GM12891 (cell line): ENCODE results near the gene HELZ2.

ENCODE experiments used
- POLR2A ChIP-seq: IDR thresholded peaks from 2 replicates; pipeline ENCODE4 v1.6.1; 2011; ENCODE audit warnings: low read depth, low read length, control low read depth
- POLR2AphosphoS5 ChIP-seq: IDR thresholded peaks from 2 replicates; pipeline ENCODE4 v1.6.1; 2011; ENCODE audit warnings: low read depth, low read length, control low read depth
- TAF1 ChIP-seq: IDR thresholded peaks from 2 replicates; pipeline ENCODE4 v1.6.1; 2011; ENCODE audit warnings: low read depth, low read length, control low read depth

- no peak for TF ChIP-seq TAF1
- TF ChIP-seq POLR2AphosphoS5: no peak
- TF ChIP-seq POLR2A: no peak
Observed at GRCh38 chr20:63588641-63589041, 14.6 kb upstream of the HELZ2 start.
